Endothelial cell of umbilical vein (primary cell): ENCODE data around the gene DOLK.
"Not testable (repeated sequence)": the region's sequence is repeated elsewhere in the genome, so short reads cannot be mapped to it uniquely, and the experiment has no call there.

Experiments used
- CTCF ChIP-seq, 2 donors: IDR thresholded peaks; 1 replicate in 1 of 2; 2 replicates in 1 of 2; pipeline ENCODE4 v1.5.1; 2011; ENCODE audit warnings: low read length in 2 of 2, mild to moderate bottlenecking in 2 of 2, moderate library complexity in 2 of 2, control low read depth in 1 of 2, inconsistent platforms in 1 of 2, low read depth in 1 of 2; ENCODE audit not compliant: insufficient read depth in 1 of 2; ENCODE audit errors: extremely low read depth in 1 of 2
- EZH2 ChIP-seq: IDR thresholded peaks from 2 replicates; pipeline ENCODE4 v1.6.1; 2012; ENCODE audit warnings: borderline replicate concordance, low read depth, mild to moderate bottlenecking, moderate library complexity, low read length, inconsistent platforms; ENCODE audit not compliant: severe bottlenecking
- FOS ChIP-seq: IDR thresholded peaks from 2 replicates; pipeline ENCODE4 v1.6.1; 2011; ENCODE audit warnings: mild to moderate bottlenecking, low read length, moderate library complexity, borderline replicate concordance; ENCODE audit not compliant: insufficient read depth
- JUN ChIP-seq: IDR thresholded peaks from 2 replicates; pipeline ENCODE4 v1.6.1; 2011; ENCODE audit warnings: borderline replicate concordance, low read depth; ENCODE audit not compliant: insufficient read length, insufficient read depth
- MAX ChIP-seq: IDR thresholded peaks from 2 replicates; pipeline ENCODE4 v1.6.1; 2011; ENCODE audit not compliant: insufficient read depth, insufficient read length
- MYC ChIP-seq: IDR thresholded peaks from one replicate; pipeline ENCODE4 v1.6.1; 2011; ENCODE audit warnings: mild to moderate bottlenecking, low read depth, low read length
- POLR2A ChIP-seq: IDR thresholded peaks from 2 replicates; pipeline ENCODE4 v1.6.1; 2012; ENCODE audit warnings: low read depth, mild to moderate bottlenecking, control low read depth, low read length
- POLR2AphosphoS5 ChIP-seq: IDR thresholded peaks from 2 replicates; pipeline ENCODE4 v1.6.1; 2012; ENCODE audit warnings: low read depth, mild to moderate bottlenecking, control low read depth, low read length, moderate library complexity; ENCODE audit not compliant: insufficient read depth

- TF ChIP-seq POLR2A; EZH2; JUN; CTCF (IDR thresholded peaks at IDR 0.05; ENCODE audit: extremely low read depth in 1 of 2, insufficient read depth in 1 of 2, low read depth in 1 of 2, low read length in 2 of 2); POLR2AphosphoS5; FOS; MYC; MAX: not testable (repeated sequence)
Observed at GRCh38 chr9:128961403-128961802, 14.0 kb upstream of the DOLK start.
